ENCODE measurements around the gene NAA80.

DNA sequence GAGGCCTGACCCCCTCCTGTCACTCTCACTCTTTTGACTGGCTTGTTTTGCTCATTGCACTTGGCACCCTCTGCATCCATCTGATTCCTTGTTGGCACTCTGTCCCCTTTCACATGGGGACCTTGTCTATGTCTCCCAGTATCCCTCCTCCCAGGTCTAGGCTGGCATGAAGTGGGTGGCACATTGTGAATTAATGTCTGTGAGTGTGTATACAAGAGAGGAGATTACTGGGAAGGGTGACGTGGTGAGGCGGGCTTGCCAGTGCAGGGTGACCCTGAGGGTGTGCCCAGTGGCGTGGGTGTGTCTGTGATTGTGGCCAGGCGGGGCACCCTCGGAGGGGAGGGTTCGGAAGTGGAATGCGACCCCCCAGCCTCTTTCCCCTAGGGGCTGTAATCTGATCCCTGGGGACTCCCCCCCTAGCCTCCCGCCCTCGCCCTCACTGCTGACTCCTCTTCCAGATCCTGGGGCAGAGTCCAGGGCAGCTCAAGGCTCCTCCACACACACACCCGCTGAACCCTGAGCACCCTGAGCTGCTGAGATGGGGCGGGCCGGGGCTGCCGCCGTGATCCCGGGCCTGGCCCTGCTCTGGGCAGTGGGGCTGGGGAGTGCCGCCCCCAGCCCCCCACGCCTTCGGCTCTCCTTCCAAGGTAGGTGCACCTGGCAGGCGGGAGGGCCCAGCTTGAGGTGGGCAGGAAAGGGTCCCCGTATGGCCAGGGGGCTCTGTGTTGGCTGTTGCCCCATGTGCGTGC lies 30.3 kb downstream of the NAA80 start, which contains the start of gene SEMA3B:
- TF ChIP-seq EZH2 (IDR thresholded peaks at IDR 0.05) = no peak
- TF ChIP-seq FOXP2 (optimal IDR thresholded peaks at IDR 0.05; ENCODE audit: control extremely low read depth, extremely low read length, insufficient read depth) = no peak

All from SK-N-MC (cell line).